ENCODE results near the gene TMEFF1.
A peak's percentile ranks its signal among the peaks of the same experiment; 100 is the strongest.

GRCh38 chr9:100486479-100487176 lies 13.7 kb downstream of the TMEFF1 start:
- TF ChIP-seq RAD21 (conservative IDR thresholded peaks at IDR 0.05 in 1 of 2, IDR thresholded peaks at IDR 0.05 in 1 of 2): peak in 1 of 2 experiments; percentile 22; a peak in 1 of 5 replicates
- no peak for TF ChIP-seq CTCF (IDR thresholded peaks at IDR 0.05)
- no peak for TF ChIP-seq GATA3 (IDR thresholded peaks at IDR 0.05; ENCODE audit: borderline replicate concordance)
- TF ChIP-seq POLR2A (IDR thresholded peaks at IDR 0.05; ENCODE audit: low read length): no peak
- peak; percentile 74 for TF ChIP-seq MAFK (IDR thresholded peaks at IDR 0.05; ENCODE audit: partially characterized antibody)
- TF ChIP-seq MAX (IDR thresholded peaks at IDR 0.05): no peak
- no peak for TF ChIP-seq BHLHE40 (IDR thresholded peaks at IDR 0.05; ENCODE audit: low read depth, low read length)
